OCI-LY1 (cell line): ENCODE results near the gene C10orf95.

Experiments used
- H2AFZ ChIP-seq: fragments of 200-600 bp; sonication (generic), shearing (Covaris generic); 2 replicates; pipeline ENCODE4 v1.6.0; 2014; ENCODE audit warnings: antibody characterized with exemption, mild to moderate bottlenecking, low read length
- H3F3A ChIP-seq: fragments of 200-600 bp; sonication (generic), shearing (Covaris generic); 2 replicates; pipeline ENCODE4 v1.6.0; 2014; ENCODE audit warnings: mild to moderate bottlenecking, antibody characterized with exemption, low read length, moderate library complexity; ENCODE audit not compliant: insufficient read depth
- H3K27ac ChIP-seq: fragments of 200-600 bp; sonication (generic); 2 replicates; pipeline ENCODE4 v1.5.1; 2014; ENCODE audit warnings: low read length, mixed run types, mild to moderate bottlenecking, low read depth; ENCODE audit not compliant: poor library complexity, severe bottlenecking
- H3K27me3 ChIP-seq: fragments of 200-600 bp; sonication (generic); 2 replicates; pipeline ENCODE4 v1.6.0; 2014; ENCODE audit warnings: antibody characterized with exemption, mild to moderate bottlenecking, low read length, moderate library complexity; ENCODE audit not compliant: insufficient read depth
- H3K36me3 ChIP-seq: fragments of 200-600 bp; sonication (generic); 2 replicates; pipeline ENCODE4 v1.6.1; 2014; ENCODE audit warnings: mild to moderate bottlenecking, antibody characterized with exemption, low read length, moderate library complexity, mixed read lengths; ENCODE audit not compliant: insufficient read depth
- H3K4me1 ChIP-seq: fragments of 200-600 bp; sonication (generic); 2 replicates; pipeline ENCODE4 v1.5.1; 2014; ENCODE audit warnings: mild to moderate bottlenecking, low read length, moderate library complexity; ENCODE audit not compliant: insufficient read depth, severe bottlenecking
- H3K4me2 ChIP-seq: fragments of 200-600 bp; sonication (generic), shearing (Covaris generic); 2 replicates; pipeline ENCODE4 v1.6.1; 2014; ENCODE audit warnings: low read length
- H3K4me3 ChIP-seq: fragments of 200-600 bp; sonication (generic); 2 replicates; pipeline ENCODE4 v1.5.1; 2014; ENCODE audit warnings: low read length, low read depth, mild to moderate bottlenecking, mixed read lengths; ENCODE audit not compliant: poor library complexity, severe bottlenecking
- H3K79me2 ChIP-seq: fragments of 200-600 bp; shearing (Covaris generic); 2 replicates; pipeline ENCODE4 v1.6.1; 2016; ENCODE audit warnings: mixed run types, low read length, mixed read lengths; ENCODE audit not compliant: insufficient read depth
- H3K9ac ChIP-seq: fragments of 200-600 bp; sonication (generic), shearing (Covaris generic); 2 replicates; pipeline ENCODE4 v1.6.1; 2014; ENCODE audit warnings: mild to moderate bottlenecking, low read length, mixed read lengths
- H3K9me2 ChIP-seq: fragments of 200-600 bp; sonication (generic), shearing (Covaris generic); 2 replicates; pipeline ENCODE4 v1.6.1; 2014; ENCODE audit warnings: low read depth, mild to moderate bottlenecking, low read length, mixed read lengths
- H3K9me3 ChIP-seq: fragments of 200-600 bp; shearing (Covaris generic); 2 replicates; pipeline ENCODE4 v1.6.1; 2014; ENCODE audit warnings: low read length, mixed read lengths
- H4K20me1 ChIP-seq: fragments of 200-600 bp; sonication (generic), shearing (Covaris generic); 2 replicates; pipeline ENCODE4 v1.6.0; 2016; ENCODE audit warnings: mild to moderate bottlenecking, low read length; ENCODE audit not compliant: insufficient read depth
- CTCF ChIP-seq: fragments of 200-600 bp; sonication (generic), shearing (Covaris generic); IDR thresholded peaks from 2 replicates; pipeline ENCODE4 v1.5.1; 2017; ENCODE audit warnings: mild to moderate bottlenecking, antibody characterized with exemption, low read length, moderate library complexity, mixed read lengths
- EZH2 ChIP-seq: fragments of 200-600 bp; sonication (generic), shearing (Covaris generic); IDR thresholded peaks from 2 replicates; pipeline ENCODE4 v1.8.0; 2017; ENCODE audit warnings: borderline replicate concordance, mixed run types, mild to moderate bottlenecking, antibody characterized with exemption, low read length, moderate library complexity, mixed read lengths

Gene C10orf95

GRCh38 chr10:102475451-102476040 is 24.2 kb upstream of the C10orf95 start:
- Histone ChIP-seq H4K20me1 (no peaks in the 10 kb centered on the region), H3K4me3 (no peak overlapping the region), H3K9me2 (no peaks in the 10 kb centered on the region), H3K79me2 (no peaks in the 10 kb centered on the region), H3K27ac (no peak overlapping the region), H3K36me3 (peaks cover 13% of the 10 kb centered on the region; the same call in 1 of the 2 replicates), H3K9ac (no peak overlapping the region), H3K9me3 (no peaks in the 10 kb centered on the region), H3F3A (no peaks in the 10 kb centered on the region), H3K4me2 (no peak overlapping the region), H3K4me1 (no peaks in the 10 kb centered on the region), H2AFZ (no peak overlapping the region), H3K27me3 (no peaks in the 10 kb centered on the region)
- TF ChIP-seq EZH2 (no peak), CTCF (no peak)

GRCh38 chr10:102473445-102474331 is 22.3 kb upstream of the C10orf95 start:
- H2AFZ ChIP-seq = no peak overlapping the region
- no peaks in the 10 kb centered on the region for H3F3A ChIP-seq
- no peak overlapping the region for H3K4me3 ChIP-seq
- H3K27ac ChIP-seq = no peak overlapping the region
- no peaks in the 10 kb centered on the region for H3K4me1 ChIP-seq
- no peaks in the 10 kb centered on the region for H3K9me3 ChIP-seq
- H4K20me1 ChIP-seq = no peaks in the 10 kb centered on the region
- no peaks in the 10 kb centered on the region for H3K9me2 ChIP-seq
- H3K4me2 ChIP-seq = no peak overlapping the region
- H3K79me2 ChIP-seq = no peaks in the 10 kb centered on the region
- no peak overlapping the region for H3K9ac ChIP-seq
- TF ChIP-seq CTCF (no peak), EZH2 (no peak)
- H3K27me3 ChIP-seq = no peaks in the 10 kb centered on the region
- H3K36me3 ChIP-seq = peaks cover 6% of the 10 kb centered on the region

- no peaks in the 10 kb centered on the region for H3K27me3 ChIP-seq
- H3K79me2 ChIP-seq = no peaks in the 10 kb centered on the region
- no peak overlapping the region for H3K27ac ChIP-seq
- H3F3A ChIP-seq = no peaks in the 10 kb centered on the region
- no peaks in the 10 kb centered on the region for H3K4me1 ChIP-seq
- no peak overlapping the region for H2AFZ ChIP-seq
- H3K9me3 ChIP-seq = no peaks in the 10 kb centered on the region
- H3K4me3 ChIP-seq = no peak overlapping the region
- no peak overlapping the region for H3K9ac ChIP-seq
- H3K36me3 ChIP-seq = peaks cover 8% of the 10 kb centered on the region
- no peaks in the 10 kb centered on the region for H4K20me1 ChIP-seq
- H3K4me2 ChIP-seq = no peak overlapping the region
- TF ChIP-seq EZH2 (no peak), CTCF (no peak)
- H3K9me2 ChIP-seq = no peaks in the 10 kb centered on the region
Observed at GRCh38 chr10:102470579-102471546, 19.5 kb upstream of the C10orf95 start.
